Ureter (tissue), 1 donor: ENCODE data around the gene MLLT3. TPM values are rescaled to one million over a fixed set of nuclear protein-coding genes. Genes with fewer than 3 reads are reported as not detected.
A peak's percentile ranks its signal among the peaks of the same experiment; 100 is the strongest.

Experiments used
- DNase-seq: peaks from one replicate; pipeline ENCODE4 v3.0.0-alpha.2; 2020; ENCODE audit warnings: low spot score
- total RNA-seq: library from RNA; stranded (reverse); gene quantifications from one replicate; pipeline ENCODE4 v1.2.4, GENCODE V29; 2023
- donor health status: DM: yes; HTN: yes; CAD: no.

Gene MLLT3
- 26.8 TPM for total RNA-seq

DNA sequence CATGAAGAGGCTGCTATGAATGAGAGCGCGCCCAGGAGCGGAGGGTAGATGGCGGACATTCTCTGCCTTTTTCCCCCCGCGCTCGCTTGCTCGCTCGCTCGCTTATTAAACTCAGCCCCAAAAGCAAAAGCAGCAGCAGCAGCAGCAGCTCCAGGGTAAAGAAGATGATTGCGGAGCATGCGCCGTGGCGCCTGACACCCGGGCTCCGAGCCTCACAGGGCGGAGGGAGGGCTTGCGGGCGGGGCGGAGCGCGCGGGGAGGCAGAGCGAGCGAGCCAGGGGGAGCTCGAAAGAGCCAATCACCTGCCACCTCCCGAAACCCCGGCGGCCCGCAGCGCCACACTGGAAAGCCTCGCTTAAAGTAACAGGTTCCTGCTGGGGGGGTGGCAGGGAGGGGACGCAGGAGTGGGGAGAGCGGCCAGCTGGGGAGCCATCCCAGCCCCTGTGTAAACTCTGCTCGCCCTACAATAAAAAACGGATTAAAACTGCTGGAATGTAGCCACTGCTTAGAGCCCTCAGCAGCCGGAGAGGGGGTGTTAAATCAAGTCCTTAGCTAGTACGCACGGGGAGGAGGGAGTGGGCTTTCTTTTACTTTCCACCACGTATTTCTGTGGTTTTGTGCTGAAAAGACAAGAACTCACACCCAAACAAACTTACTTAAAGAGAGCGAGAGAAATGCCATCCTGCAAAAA lies at the start of gene MLLT3:
Gene MLLT3 (minus strand): TSS at position 170 of the 691 bp plus-strand sequence.
- DNase-seq = peak; percentile 96

DNA sequence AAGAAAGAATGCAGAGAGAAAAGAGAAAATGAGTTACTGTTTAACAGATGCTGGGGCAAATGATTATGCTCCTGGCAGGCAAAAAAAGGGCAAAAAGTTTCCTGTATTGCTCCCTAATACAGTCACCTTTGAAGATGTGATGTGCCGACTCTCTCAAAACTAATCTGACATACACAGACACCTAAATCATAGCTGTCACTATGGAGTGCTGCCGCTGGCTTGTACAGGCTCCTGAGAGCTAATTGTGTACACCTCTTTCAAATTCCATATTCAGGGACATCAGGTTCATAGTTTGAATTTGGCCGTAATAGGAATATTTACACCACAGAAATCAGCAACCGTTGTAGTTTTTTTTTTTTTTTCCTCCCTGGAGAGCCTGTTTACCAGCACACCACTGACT lies 49.3 kb upstream of the MLLT3 start:
- DNase-seq = no peak

DNA sequence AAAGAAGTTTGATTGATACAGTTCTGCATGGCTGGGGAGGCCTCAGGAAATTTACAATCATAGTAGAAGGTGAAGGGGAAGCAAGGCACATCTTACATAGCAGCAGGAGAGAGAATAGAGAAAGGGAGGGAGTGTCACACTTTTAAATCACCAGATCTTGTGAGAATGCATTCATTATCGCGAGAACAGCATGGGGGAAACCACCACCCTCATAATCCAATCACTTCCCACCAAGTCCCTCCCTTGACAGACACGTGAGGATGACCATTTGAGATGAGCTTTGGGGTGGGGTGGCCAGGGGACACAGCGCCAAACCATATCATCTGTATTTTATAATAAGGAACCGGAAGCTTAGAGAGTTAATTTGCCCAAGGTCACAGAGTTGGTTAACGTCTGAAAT lies 48.1 kb upstream of the MLLT3 start:
- no peak for DNase-seq

DNA sequence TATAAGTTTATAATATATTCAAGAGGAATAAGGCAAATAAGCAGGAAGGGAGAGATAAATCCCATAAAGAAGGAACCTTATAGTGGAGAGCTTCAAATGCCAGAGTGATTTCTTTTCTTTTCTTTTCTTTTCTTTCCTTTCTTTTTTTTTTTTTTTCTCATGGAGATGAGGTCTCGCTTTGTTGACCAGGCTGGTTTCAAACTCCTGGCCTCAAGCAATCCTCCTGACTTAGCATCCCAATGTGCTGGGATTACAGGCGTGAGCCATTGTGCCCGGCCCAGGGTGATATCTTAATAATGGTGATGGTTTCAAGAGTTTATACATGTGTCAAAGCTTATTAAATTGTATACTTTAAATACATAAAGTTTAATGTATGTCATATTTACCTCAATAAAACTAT lies 42.2 kb upstream of the MLLT3 start:
- DNase-seq = no peak

DNA sequence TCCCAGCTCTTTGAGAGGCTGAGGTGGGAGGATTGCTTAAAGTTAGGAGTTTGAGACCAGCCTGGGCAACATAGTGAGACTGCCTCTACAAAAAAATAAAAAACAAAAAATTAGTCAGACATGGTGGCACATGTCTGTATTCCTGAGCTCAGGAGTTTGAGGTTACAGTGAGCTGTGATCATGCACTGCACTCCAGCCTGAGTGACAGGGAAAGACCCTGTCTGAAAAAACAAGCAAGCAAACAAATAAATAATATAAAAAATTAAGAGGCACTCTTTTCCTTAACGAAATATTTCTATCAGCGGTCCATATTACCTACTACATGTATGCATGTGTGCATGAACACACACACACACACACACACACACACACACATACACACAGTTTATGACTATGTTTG lies 40.8 kb upstream of the MLLT3 start:
- DNase-seq = no peak

DNA sequence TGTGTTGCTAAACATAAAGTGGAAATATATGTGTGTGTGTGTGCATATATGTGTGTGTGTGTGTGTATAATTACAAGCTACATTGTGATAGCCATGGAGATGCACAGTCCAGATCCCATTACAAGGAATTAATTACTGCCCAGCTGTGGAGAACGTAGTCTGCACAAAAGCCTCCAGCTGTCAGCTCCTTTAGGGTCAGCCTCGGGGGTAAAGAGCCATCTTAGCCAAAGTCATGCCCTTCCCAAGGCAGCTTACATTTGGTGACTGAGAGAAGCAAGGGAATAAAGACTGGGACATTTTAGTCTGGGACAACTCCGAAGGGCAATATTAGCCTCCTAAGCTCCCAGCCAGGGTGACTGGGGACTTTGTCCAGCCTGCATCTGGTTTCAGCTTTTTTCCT lies 39.9 kb upstream of the MLLT3 start:
- no peak for DNase-seq

DNA sequence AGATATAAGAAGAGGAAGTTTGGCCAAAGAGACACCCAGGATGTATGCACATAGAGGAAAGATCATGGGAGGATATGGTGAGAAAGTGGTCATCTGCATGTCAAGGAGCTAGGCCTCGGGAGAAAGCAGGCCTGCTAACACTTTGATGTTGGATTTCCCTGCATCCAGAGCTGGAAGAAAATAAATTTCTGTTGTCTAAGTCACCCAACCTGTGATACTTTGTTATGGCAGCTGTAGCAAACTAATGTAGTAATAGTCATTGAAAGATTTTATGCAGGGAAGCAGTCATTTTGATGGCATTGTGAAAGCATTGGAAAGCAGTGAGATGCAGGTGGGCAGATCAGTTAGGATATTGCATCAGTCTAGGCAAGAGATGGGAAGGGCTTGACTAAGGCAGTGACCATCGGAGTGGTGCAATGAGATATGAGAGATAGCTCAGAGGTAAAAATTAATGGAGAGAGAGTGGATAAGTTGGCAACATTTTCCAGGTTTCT lies 37.2 kb upstream of the MLLT3 start:
- no peak for DNase-seq

DNA sequence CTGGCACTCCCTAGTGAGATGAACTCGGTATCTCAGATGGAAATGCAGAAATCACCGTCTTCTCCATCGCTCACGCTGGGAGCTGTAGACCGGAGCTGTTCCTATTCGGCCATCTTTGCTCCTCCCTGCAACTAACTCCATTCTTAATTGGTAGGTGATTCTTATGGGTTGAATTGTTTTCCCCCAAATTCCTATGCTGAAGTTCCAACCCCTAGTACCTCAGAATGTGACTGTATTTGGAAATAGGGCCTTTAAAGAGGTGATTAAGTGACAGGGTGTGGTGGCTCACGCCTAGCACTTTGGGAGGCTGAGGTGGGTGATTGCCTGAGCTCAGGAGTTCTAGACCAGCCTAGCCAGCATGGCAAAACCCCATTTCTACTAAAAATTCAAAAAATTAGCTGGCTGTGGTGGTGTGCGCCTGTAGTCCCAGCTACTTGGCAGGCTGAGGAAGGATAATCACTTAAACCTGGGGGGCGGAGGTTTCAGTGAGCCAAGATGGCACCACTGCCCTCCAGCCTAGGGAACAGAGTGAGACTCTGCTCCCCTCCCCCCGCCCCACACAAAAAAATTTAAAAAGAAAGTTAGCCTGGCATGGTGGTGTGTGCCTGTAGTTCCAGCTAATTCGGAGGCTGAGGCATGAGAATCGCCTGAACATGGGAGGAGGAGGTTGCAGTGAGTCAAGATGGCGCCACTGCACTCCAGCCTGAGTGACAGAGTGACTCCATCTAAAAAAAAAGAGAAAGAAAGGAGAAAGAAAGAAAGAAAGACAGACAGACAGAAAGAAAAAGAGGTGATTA lies 36.6 kb upstream of the MLLT3 start:
- no peak for DNase-seq

DNA sequence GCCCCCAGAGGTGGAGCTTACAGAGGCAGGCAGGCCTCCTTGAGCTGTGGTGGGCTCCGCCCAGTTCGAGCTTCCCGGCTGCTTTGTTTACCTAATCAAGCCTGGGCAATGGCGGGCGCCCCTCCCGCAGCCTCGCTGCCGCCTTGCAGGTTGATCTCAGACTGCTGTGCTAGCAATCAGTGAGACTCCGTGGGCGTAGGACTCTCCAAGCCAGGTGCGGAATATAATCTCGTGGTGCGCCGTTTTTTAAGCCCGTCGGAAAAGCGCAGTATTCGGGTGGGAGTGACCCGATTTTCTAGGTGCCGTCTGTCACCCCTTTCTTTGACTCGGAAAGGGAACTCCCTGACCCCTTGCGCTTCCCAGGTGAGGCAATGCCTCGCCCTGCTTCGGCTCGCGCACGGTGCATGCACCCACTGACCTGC lies 36.0 kb upstream of the MLLT3 start:
- DNase-seq = peak; percentile 56

DNA sequence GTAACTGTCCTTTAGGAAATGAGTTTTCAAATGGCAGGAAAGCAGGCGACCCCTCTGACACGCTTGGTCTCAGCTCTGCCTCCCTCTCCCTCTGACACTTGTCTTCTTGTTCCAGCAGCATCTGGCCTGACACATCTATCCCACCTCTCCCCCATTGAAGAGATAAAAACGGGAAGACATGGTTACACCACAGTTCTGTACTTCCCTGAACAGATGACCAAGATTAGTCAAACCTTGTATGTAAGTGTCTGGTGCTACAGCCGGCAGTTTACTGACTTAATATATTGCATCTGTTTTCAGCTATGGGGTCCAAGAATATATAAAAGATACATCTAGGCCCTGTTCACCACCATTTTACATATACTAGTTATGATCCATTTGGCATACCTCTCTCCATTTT lies 29.6 kb upstream of the MLLT3 start:
- no peak for DNase-seq

DNA sequence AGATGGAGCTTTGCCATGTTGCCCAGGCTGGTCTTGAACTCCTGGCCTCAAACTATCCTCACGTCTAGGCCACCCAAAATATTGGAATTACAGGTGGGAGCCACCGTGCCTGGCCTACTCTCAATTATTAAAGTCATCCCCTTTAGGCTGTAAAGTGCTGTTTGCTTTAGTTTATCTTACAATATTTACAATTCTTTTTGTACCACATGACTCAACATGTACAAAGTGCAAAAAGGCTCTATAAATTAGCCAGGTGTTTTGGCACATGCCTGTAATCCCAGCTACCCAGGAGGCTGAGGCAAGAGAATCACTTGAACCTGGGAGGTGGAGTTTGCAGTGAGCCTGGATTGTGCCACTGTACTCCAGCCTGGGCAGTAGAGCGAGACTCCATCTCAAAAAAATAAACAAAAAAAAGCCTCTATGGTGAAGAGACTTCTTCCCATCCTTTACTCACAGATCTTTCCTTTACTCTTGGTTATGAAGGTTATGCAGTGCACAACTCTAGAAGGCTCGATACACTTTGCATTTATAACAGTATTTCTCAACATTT lies 28.5 kb upstream of the MLLT3 start:
- DNase-seq = no peak

DNA sequence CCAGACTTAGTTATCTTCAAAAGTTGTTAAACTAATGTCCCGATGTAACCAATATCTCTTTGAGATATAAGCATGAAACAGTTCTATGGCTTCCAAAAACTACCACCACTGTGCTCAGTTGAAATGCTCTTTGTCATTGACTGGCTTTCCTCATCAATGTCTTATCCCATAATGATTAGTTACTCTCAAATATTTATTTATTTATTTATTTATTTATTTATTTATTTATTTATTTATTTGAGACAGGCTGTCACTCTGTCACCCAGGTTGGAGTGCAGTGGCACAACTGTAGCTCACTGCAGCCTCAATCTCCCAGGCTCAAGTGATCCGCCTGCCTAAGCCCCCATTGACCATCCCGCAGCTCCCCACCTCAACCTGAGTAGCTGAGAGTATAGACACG lies 28.0 kb upstream of the MLLT3 start:
- DNase-seq = no peak

DNA sequence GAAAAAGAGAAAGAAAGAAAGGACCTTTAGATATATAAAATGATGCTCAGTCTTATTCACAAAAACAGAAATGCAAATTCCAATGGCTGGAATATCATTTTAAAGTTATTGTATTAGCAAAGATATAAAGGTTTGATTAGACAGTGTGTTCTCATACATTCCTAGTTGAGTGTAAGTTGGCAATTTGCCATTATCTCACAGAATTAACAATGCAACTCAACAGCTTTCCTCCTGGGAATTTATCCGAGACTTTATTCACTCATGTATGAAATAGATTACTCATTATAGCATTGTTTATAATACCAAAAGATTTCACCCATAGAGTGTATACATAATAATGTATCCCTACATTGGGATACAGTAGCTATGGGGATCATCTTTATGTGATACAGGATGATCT lies 27.1 kb upstream of the MLLT3 start:
- no peak for DNase-seq

DNA sequence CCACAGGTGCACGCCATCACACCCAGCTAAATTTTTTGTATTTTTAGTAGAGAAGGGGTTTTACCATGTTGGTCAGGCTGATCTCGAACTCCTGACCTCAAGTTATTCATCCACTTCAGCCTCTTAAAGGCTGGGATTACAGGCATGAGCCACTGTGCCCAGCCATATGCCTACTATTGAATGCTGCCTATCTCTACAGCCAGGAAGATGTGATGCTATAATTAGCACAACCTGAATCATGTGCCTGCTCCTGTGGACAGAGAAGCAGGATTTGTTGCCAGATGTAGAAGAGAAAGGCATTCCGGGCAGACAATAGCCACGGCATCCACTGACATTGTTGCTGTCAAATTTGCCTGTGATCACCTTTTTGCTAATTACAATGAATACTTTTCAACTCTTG lies 24.4 kb upstream of the MLLT3 start:
- DNase-seq = no peak

DNA sequence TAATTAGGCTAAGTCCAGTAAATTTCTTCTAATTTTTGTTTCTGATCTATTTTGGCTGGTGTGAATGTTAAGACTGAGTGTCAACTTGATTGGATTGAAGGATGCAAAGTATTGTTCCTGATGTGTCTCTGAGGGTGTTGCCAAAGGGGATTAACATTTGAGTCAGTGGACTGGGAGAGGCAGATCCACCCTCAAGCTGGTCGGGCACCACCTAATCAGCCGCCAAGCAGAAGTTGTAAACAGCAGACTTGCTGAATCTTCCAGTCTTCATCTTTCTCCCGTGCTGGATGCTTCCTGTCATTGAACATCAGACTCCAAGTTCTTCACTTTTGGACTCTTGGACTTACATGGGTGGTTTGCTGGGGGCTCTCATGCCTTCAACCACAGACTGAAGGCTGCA lies 21.4 kb upstream of the MLLT3 start:
- DNase-seq = no peak

DNA sequence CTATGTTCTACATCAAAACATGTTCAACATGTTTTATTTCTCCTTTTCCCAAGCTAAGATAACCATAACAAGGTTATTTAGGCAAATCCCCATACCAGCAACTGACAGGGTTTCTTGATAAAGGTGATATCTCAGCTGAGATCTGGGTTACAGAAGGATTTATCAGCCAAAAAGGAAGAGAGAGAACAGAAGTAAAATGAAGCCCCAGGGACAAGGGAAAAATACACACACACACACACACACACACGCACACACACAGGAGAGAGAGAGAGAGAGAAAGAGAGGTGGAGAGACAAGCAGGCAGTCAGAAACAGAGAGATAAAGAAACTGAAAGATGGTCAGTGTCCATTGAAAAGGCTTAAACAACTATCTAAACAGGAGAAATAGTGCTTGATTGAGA lies 19.7 kb upstream of the MLLT3 start:
- DNase-seq = no peak

DNA sequence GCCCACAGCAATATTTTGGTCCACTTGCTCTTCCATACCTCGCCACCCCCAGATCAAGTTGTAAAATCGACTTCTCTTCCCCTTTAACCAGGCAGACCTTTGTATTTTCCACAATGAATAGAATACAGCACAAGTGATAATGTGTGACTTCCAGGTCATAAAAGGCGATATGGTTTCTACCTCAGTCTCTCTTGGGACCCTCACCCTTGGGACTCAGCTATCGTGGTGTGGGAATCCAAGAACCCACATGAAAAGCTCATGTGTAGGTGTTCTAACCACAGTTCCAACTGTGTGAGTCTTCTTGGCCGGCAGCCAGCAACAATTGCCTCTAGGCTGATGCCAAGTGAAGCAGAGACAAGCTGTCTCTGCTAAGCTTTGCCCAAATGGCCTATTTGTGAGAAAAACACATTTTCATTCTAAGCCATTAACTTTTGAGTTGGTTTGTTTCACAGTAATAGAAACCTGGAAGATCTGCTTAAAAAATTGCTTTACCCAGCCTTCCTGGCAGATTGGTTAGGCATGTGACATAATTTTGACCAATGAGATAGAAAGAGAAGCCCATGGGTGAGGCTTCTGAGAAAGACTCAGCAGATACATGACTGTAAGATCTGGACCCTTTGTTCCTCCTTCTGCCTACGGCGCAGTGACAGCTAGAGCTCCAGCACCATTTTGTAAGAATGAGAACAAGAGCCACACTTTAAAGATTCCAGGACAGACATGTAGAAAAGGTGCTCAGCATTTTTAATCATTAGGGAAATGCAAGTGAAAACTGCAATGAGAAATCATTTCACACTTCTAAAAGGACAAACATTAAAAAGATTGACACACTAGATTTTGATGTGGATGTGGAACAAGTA lies 18.3 kb upstream of the MLLT3 start:
- peak; percentile 66 for DNase-seq

DNA sequence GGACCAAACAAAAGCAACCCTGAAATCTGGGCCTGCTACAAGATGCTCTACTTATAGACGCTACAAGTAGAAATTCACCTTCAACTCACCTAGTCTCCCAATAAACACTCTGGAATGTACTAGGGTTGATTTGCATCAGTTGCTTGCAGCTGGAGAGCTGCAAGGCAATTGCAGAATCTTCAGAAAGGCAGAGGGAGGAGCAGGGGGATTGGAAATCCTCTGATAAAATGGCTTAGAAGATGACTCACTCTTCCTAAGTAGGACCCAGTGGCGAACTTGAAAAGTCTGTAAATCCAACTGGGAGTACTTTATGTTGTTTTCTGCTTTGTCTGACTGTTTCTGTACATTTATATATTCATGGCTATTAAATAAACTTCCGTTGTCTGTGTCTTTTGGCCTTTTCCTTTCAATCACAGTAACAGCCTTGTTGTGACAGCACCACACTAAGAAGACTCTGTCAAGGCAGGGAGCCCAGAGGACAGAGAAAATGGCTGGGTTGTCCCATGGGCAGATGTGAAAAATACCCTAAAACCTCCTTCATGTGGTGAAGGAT lies 14.7 kb upstream of the MLLT3 start:
- DNase-seq = no peak

DNA sequence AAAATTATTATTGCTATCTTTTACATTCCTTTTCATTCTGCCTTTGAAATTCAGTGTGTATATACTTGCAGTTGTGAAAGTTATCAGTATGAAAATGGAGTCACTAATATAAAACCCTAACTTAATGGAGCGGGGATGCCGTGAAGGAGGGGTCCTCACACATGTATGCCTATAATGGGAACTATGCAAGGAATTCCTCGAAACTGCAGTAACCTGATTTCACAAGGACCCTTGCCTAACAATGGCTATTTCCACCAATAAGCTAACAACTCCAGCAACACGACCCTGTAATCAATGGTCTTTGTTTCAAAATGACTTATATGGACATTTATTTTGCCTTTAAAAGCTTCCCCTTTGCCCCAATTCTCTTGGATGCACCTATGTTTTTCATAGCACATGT lies 12.6 kb upstream of the MLLT3 start:
- DNase-seq = no peak

DNA sequence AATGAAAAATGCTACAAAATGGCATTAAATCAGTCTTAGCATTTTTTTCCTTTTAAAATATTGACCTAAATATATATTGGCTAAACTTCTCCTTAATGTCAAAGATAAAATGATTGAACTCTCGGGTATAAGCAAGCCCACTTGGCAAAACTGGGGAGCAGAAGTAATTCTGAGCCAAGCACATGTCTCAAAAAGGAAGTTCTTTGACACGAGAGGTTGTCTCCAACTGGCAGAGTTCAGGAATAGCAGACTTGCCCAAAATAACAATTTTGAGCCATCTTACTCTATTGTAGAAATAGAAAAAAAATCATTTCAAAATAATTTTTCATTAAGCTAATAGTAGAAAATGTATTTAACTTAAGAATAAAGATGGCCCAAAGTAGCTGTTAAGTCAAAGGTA lies 10.4 kb upstream of the MLLT3 start:
- no peak for DNase-seq

DNA sequence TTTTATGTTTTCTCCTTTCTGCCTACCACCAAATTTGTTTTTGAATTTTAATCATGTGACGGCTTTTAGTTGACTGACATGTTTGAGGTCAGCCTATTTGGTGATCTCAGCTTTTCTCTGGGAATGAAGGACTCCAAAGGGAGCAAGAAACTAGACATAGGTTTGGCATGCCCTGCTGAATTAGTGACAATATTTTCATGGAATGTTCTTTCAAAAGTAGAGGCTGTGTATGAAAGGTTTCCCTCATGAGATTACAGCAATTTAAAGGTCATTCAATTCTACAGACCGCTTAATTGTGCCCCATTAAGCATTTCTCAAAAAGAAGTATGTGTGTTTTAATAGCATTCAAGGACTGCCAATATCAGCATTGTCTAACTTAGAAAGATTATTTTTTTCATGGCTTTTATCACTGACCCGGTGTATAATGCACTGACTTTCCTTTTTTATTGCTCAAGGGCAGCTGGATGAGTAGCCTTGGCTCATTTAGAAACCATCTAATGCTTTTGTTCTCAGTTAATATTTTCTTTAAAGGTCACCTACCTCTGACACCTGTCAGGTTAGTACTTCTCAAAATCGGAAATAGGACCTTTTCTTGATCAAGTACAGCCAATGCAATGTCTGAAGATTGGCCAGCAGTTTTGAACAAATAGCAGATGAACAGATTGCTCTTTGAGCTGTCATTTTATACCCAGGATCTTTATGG lies 8.1 kb upstream of the MLLT3 start:
- DNase-seq = no peak
